Lower leg skin (tissue), 4 donors: Measurements from ENCODE around the gene TGFB2. TPM values are rescaled to one million over a fixed set of nuclear protein-coding genes. Genes with fewer than 3 reads are reported as not detected.

Experiments used
- DNase-seq, 2 donors: peaks; one replicate each; pipeline ENCODE4 v3.0.0-alpha.2; 2019; ENCODE audit warnings: low spot score in 2 of 2
- H3K4me3 ChIP-seq: fragments of 200-600 bp; sonication (generic); 2 replicates; pipeline ENCODE4 v1.5.1; 2017; ENCODE audit warnings: mild to moderate bottlenecking, low read depth; ENCODE audit not compliant: poor library complexity, severe bottlenecking
- POLR2A ChIP-seq, 2 donors: fragments of 450-650 bp; IDR thresholded peaks; one replicate each; pipeline ENCODE4 v1.6.1; 2016 to 2017; ENCODE audit warnings: antibody characterized with exemption in 2 of 2, mild to moderate bottlenecking in 1 of 2, moderate library complexity in 1 of 2
- WGBS, 2 donors: methylation state at CpG; one replicate each; pipeline ENCODE4 v1.1.5; 2018; 5-methylcytosine and 5-hydroxymethylcytosine counted together
- intact Hi-C: fragments of 100-400 bp; cut with DNase I; formaldehyde crosslinking; loops from one replicate; pipeline ENCODE4 v1.15.0; 2023; ENCODE audit warnings: low total_unique reads
- total RNA-seq, 4 donors: library from RNA; depleted of rRNA; stranded (reverse); fragments of >200 nt; gene quantifications; one replicate each; pipeline ENCODE4 v1.1.0, GENCODE V29; 2016
- TF ChIP-seq, protein P1 (sequence below), 3 donors: fragments of 450-650 bp; IDR thresholded peaks; one replicate each; pipeline ENCODE4 v1.5.1; 2016; ENCODE audit warnings: antibody characterized with exemption in 3 of 3, mild to moderate bottlenecking in 3 of 3, moderate library complexity in 2 of 3

The TGFB2 gene
- total RNA-seq, 4 donors from 2014 or later = 0.55 to 2.9 (median 1.8) TPM

DNA sequence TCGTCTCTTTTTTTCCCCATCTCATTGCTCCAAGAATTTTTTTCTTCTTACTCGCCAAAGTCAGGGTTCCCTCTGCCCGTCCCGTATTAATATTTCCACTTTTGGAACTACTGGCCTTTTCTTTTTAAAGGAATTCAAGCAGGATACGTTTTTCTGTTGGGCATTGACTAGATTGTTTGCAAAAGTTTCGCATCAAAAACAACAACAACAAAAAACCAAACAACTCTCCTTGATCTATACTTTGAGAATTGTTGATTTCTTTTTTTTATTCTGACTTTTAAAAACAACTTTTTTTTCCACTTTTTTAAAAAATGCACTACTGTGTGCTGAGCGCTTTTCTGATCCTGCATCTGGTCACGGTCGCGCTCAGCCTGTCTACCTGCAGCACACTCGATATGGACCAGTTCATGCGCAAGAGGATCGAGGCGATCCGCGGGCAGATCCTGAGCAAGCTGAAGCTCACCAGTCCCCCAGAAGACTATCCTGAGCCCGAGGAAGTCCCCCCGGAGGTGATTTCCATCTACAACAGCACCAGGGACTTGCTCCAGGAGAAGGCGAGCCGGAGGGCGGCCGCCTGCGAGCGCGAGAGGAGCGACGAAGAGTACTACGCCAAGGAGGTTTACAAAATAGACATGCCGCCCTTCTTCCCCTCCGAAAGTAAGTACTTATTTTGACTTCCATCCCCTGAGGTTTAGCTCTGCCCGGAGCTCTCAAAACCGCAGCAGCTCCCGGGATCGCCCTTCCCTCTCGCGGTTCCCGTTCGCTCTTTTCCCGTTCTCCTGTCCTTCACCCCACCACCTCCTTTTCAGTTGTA is 1.5 kb downstream of the TGFB2 start:
- TF ChIP-seq POLR2A (IDR thresholded peaks at IDR 0.05) = no peak
- TF ChIP-seq, protein P1, sequence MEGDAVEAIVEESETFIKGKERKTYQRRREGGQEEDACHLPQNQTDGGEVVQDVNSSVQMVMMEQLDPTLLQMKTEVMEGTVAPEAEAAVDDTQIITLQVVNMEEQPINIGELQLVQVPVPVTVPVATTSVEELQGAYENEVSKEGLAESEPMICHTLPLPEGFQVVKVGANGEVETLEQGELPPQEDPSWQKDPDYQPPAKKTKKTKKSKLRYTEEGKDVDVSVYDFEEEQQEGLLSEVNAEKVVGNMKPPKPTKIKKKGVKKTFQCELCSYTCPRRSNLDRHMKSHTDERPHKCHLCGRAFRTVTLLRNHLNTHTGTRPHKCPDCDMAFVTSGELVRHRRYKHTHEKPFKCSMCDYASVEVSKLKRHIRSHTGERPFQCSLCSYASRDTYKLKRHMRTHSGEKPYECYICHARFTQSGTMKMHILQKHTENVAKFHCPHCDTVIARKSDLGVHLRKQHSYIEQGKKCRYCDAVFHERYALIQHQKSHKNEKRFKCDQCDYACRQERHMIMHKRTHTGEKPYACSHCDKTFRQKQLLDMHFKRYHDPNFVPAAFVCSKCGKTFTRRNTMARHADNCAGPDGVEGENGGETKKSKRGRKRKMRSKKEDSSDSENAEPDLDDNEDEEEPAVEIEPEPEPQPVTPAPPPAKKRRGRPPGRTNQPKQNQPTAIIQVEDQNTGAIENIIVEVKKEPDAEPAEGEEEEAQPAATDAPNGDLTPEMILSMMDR (IDR thresholded peaks at IDR 0.05) = no peak
- WGBS, 2 donors = 0% methylated on average over 39 of the region's 39 CpGs
- intact Hi-C loops = loop anchor here (10.0 kb wide), 1 partner anchor 1468 kb away; no protein-coding TSS in a partner anchor
- DNase-seq = peak in 1 of 2 donors; percentile 89
- H3K4me3 ChIP-seq = peak overlapping the region; percentile 60

DNA sequence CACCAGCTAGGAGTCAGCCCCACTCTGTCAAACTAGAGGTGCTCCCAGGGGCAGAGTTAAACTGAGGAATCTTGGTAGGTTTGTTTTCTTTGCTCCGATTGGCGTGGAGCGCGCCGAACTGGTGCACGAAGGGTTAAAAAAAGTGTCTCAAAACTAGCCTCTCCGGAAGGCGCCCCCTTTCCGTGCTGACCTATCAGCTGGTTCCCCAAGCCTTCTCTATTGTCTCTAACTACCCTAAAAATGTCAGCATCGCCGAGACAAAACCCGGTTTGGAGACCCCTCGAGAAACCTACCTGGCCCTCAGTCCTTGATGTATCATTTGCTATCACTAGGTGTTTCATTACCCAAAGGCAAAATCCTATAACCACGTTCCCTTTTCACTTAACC is 2.2 kb downstream of the TGFB2 start:
- TF ChIP-seq, protein P1 (IDR thresholded peaks at IDR 0.05) = no peak
- TF ChIP-seq POLR2A (IDR thresholded peaks at IDR 0.05) = no peak
- 1 to 3% methylated on average over 14 of the region's 14 CpGs for WGBS, 2 donors
- intact Hi-C loops = loop anchor here (10.0 kb wide), 1 partner anchor 1467 kb away; no protein-coding TSS in a partner anchor
- no peak for DNase-seq
- peak overlapping the region; percentile 33 for H3K4me3 ChIP-seq

DNA sequence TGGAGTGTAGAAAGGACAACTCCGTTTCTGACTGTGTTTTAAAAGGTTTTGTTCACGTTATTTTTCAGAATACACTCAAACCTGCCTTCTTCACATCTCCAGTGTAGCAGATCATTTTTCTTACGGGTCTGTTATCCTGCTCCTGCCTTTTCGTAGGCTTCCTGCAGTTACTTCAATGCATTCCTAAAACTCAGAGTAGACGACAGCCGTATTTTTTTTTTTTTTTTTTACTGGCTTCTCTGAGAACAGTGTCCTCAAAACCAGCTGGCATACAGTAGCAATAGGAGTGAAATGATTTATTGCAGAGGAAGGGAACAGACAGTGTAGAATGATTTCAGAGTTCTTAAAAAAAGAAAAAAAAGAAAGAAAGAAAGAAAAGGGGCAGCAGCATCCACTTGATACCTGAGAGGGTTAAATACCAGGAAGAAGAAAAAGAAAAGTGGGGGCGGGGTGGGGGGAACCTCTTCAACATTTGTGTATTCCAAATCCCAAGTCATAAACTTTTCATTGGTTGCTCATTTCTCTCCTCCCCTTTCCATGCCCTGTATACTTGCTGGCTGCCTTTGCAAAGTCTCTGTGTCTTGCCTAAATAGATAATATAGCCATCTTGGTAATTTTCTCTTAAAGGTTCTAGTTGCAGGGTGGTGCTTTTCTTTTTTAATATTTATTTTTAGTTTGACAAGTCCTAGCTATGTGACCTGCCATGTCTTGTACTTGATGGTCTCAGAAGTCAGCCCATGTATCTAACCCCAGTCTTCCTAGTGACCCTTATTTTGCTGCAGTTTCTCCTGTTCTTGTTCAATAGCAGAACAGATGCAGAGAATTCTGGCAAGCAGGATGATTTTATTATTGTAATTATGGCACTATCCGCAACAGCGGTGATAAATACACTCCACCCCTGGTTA is 2.8 kb downstream of the TGFB2 start:
- no peak overlapping the region for H3K4me3 ChIP-seq
- WGBS, 2 donors = 8 to 11% methylated on average over 9 of the region's 9 CpGs
- no peak for TF ChIP-seq POLR2A (IDR thresholded peaks at IDR 0.05)
- TF ChIP-seq, protein P1 (IDR thresholded peaks at IDR 0.05) = no peak
- no peak for DNase-seq
- intact Hi-C loops = loop anchor here (10.0 kb wide), 1 partner anchor 1467 kb away; no protein-coding TSS in a partner anchor

DNA sequence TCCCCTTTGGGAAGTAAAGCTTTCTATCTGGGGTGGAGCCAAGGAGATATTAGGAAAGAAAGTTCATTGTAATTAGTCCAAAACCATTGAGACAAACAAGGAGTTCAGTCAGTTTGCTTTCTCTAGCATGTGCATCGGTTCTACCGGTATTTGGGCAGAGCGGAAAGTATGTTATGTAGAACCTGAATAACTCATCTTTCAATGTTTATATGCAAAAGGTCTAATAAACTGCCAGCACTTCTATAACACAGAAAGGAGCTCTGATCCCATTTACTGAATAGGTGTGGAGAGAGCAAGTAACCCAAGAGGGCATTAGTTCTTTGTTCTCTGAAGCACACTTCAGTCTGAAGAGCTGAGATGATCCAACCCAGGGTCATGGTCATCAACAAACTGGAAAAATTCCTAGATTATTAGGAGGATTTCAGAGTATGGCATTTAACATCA is 3.5 kb downstream of the TGFB2 start:
- H3K4me3 ChIP-seq = no peak overlapping the region
- intact Hi-C loops = loop anchor here (10.0 kb wide), 1 partner anchor 1466 kb away; no protein-coding TSS in a partner anchor
- no peak for TF ChIP-seq POLR2A (IDR thresholded peaks at IDR 0.05)
- TF ChIP-seq, protein P1 (IDR thresholded peaks at IDR 0.05) = no peak
- WGBS, 2 donors = 24 to 27% methylated on average over 3 of the region's 3 CpGs
- DNase-seq = no peak

DNA sequence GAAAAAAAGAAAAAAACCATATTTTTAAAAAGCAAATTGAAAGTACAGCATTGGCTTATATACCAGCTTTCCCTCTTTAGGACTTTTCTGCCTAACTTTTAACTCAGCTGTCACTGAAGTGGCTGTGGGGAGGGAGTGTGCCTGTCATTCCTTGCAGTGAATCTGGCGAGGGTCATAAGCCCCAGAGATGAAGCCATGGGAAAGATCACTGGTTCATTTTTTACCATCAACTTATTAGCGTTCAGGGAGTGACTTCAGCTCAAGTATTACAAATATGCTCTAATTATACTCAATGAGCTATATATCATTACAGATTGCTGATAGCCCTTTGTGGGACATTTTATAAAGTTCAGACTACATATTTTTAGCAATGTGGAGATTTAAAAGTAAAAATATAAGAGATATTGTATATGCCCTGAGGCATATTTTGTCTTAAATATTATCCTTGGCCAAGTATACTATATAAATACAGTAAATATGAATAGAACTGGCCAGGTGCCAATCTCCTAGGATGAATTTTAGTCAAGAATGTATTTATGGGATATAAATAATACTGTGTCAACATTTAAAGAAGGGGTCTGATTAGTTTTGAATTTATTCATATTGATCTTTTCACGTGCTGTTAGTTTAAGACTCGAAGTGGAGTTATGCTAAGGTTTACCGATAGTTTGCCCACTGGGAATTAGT is 4.4 kb downstream of the TGFB2 start:
- no peak overlapping the region for H3K4me3 ChIP-seq
- WGBS, 2 donors = 52 to 54% methylated on average over 5 of the region's 5 CpGs
- intact Hi-C loops = loop anchor here (10.0 kb wide), 1 partner anchor 1465 kb away; no protein-coding TSS in a partner anchor
- no peak for TF ChIP-seq POLR2A (IDR thresholded peaks at IDR 0.05)
- TF ChIP-seq, protein P1 (IDR thresholded peaks at IDR 0.05) = no peak
- no peak for DNase-seq
